Measurements from ENCODE around the gene LRWD1.

DNA sequence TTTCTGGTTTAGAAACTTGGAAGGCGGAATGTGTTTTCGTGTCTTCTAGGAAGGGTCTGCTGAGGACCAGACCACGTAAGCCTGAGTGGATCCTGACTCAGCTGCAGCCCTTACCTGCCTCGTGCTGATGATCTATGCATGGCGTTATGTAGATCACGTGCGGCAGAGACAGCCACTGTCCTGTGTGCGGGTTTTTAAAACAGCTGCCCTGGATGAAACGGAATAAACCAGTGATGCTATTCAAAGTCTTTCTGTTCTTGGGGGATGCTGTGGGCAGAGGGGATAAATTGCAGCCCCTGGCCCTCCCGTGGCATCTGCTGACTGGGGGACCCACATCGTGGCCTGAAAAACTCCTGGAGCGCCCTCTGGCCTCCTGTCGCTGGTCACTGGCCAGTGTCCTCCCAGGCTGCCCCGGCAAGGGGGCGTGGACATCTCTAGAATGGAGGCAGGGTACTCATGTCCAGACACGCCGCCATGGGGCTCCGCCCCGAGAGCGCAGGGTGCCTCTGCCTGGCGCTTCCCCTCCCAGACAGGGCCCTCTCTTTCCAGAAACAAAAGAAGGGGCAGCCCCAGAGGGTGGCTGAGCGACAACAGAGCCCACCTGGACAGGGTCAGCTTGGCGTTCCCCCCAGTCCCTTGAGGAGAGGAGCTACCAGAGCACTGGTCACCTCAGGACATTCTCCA lies 13.3 kb upstream of the LRWD1 start:
- TF ChIP-seq CTCF (IDR thresholded peaks at IDR 0.05) = no peak
- TF ChIP-seq POLR2A (IDR thresholded peaks at IDR 0.05) = no peak
